DND-41 (cell line): ENCODE data around the gene MLXIPL.
"Not testable (repeated sequence)": the region's sequence is repeated elsewhere in the genome, so short reads cannot be mapped to it uniquely, and the experiment has no call there.

ENCODE experiments used
- EZH2 ChIP-seq: IDR thresholded peaks from 3 replicates; pipeline ENCODE4 v1.6.1; 2012; ENCODE audit warnings: borderline replicate concordance, low read depth, mild to moderate bottlenecking, moderate library complexity, low read length, inconsistent platforms; ENCODE audit not compliant: severe bottlenecking
- TF ChIP-seq, protein P1 (sequence below): IDR thresholded peaks from 2 replicates; pipeline ENCODE4 v1.5.1; 2012; ENCODE audit warnings: borderline replicate concordance, low read length, moderate library complexity, mild to moderate bottlenecking; ENCODE audit not compliant: poor library complexity, severe bottlenecking; ENCODE audit errors: extremely low read depth

DNA sequence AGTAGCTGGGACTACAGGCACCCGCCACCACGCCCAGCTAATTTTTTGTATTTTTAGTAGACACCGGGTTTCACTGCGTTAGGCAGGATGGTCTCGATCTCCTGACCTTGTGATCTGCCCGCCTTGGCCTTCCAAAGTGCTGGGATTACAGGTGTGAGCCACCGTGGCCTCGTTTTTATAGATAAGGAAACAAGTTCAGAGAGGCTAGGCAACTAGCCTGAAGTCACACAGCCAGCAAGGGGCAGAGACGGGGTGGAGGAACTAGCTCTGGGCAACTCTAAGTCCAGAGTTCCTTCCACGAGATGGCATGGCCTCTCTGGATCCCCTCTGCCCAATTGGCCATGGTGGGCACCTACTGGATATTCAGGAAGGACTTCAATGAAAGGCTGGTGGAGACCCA is 9.4 kb downstream of the MLXIPL start:
- TF ChIP-seq, protein P1, sequence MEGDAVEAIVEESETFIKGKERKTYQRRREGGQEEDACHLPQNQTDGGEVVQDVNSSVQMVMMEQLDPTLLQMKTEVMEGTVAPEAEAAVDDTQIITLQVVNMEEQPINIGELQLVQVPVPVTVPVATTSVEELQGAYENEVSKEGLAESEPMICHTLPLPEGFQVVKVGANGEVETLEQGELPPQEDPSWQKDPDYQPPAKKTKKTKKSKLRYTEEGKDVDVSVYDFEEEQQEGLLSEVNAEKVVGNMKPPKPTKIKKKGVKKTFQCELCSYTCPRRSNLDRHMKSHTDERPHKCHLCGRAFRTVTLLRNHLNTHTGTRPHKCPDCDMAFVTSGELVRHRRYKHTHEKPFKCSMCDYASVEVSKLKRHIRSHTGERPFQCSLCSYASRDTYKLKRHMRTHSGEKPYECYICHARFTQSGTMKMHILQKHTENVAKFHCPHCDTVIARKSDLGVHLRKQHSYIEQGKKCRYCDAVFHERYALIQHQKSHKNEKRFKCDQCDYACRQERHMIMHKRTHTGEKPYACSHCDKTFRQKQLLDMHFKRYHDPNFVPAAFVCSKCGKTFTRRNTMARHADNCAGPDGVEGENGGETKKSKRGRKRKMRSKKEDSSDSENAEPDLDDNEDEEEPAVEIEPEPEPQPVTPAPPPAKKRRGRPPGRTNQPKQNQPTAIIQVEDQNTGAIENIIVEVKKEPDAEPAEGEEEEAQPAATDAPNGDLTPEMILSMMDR = not testable (repeated sequence)
- TF ChIP-seq EZH2 = not testable (repeated sequence)
